Skeletal muscle satellite cell (primary cell): ENCODE measurements around the gene OSBPL9.

Source experiments
- H3K27me3 ChIP-seq: 2 replicates; pipeline ENCODE4 v1.7.0; 2013; ENCODE audit warnings: low read length; ENCODE audit not compliant: control insufficient read depth, insufficient read depth
- H3K36me3 ChIP-seq: 2 replicates; pipeline ENCODE4 v1.7.0; 2013; ENCODE audit warnings: mild to moderate bottlenecking, control low read depth, low read length; ENCODE audit not compliant: insufficient read depth
- H3K4me1 ChIP-seq: 2 replicates; pipeline ENCODE4 v1.7.0; 2013; ENCODE audit warnings: low read length; ENCODE audit not compliant: control insufficient read depth, insufficient read depth
- H3K4me2 ChIP-seq: 2 replicates; pipeline ENCODE4 v1.7.0; 2013; ENCODE audit warnings: mild to moderate bottlenecking, low read length
- H3K4me3 ChIP-seq: 2 replicates; pipeline ENCODE4 v1.7.0; 2013; ENCODE audit warnings: low read length
- H3K9ac ChIP-seq: 2 replicates; pipeline ENCODE4 v1.7.0; 2013; ENCODE audit warnings: mild to moderate bottlenecking, low read depth, low read length, moderate library complexity
- H3K9me3 ChIP-seq: replicated peaks from 2 replicates; pipeline ENCODE4 v1.7.0; 2013; ENCODE audit warnings: mild to moderate bottlenecking, control low read depth, low read length

OSBPL9 gene

DNA sequence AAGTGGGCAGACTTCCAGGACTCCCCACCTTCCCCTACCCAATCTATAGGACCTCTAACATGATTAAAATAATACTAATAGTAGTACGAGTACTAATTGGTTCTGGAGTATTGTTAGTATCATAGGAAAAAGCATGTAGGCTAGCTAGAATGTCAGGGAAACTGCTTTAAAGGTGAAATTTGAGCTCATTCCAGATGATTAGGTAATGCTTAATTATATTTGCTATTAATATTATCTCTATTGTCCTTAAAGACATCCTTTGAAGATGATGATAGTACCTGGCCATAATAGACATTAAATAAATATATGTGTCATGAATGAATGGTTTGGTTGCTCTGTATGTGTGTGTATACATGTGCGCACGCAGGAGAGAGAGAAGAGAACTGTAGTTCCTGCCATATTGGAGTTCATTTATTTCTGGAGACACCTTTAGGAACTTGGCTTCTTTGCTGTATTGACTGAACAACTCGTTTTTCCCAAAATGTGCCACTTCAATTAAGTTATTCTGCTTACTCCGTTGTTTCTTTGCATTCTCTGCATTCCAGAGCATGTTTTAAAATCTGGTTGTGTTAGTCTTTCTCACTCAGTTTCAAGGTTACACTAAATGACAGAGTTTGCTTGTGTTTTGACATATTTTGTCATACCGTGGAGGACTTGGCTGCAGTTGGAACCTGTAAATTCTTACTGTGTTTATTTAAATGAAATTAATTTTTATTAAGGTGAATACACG is 117.1 kb downstream of the OSBPL9 start:
- no peak overlapping the region for H3K4me2 ChIP-seq
- no peaks in the 10 kb centered on the region for H3K9me3 ChIP-seq
- peaks cover 33% of the 10 kb centered on the region for H3K4me1 ChIP-seq
- H3K9ac ChIP-seq, result no peak overlapping the region
- H3K27me3 ChIP-seq, result no peaks in the 10 kb centered on the region
- no peak overlapping the region for H3K4me3 ChIP-seq
- no peaks in the 10 kb centered on the region for H3K36me3 ChIP-seq

DNA sequence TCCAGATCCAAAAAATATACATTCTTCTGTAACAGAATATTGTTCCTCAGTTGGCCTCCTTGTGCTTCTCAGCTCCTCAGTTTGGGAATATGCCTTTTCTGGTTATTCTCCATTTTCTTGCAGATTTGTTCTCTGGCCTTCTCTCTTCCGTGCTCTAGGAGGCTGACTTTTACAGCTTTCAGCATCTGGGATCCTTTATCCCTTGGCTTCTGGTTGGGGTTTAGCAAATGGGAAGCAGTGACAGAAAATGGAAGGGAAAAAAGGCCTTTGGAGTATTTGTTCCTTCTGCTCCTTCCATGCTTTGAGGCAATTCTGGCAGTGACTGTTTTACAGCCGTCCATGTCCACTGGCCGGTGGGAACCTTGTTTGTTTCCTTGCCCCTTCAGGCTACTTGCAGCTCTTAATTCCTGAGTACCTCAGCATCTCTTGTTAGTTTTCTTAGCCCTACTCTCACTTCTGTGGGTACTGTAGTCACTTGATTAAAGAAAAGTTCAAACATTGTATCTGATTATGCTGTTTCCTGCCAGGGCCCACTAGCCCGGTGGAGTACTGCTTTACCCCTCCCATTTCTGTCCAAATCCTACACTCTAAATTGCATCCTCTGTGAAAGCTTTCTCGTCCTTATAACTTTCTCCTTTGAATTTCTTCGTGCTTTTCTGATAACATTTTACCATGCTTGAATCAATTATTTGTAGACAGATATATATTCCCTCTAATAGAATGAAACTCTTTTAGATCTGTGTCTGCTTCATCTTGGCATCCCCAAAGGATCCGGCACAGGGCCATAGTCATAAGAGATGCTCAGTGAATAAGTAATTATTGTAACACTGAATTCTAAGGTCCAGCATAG is 118.2 kb downstream of the OSBPL9 start:
- Histone ChIP-seq H3K9me3 (no peaks in the 10 kb centered on the region), H3K4me1 (peaks cover 30% of the 10 kb centered on the region), H3K4me3 (no peak overlapping the region), H3K27me3 (no peaks in the 10 kb centered on the region), H3K36me3 (no peaks in the 10 kb centered on the region), H3K4me2 (no peak overlapping the region), H3K9ac (no peak overlapping the region)

DNA sequence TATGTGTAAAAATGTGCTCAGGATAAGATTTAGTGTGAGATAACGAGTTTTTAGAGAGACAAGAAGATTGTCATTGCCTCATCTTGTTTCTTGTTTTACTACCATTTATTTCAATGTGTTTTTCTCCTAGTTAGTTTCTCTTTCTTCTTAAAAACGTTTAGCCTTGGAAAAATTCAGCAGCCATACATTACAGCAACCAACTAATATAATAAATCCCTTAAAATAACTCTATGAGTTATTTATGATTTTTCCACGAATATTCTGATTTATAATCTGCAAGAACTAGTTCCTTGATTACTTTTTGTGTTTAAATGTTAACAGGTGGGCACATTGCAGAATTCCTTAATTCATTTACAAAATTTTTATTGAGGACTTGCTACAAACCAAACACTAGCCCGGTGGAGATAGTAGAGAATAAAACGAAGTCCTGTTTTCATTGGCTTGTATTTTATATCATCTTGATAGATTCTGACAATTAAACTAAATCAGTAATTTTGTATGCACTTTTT is 118.9 kb downstream of the OSBPL9 start:
- peaks cover 25% of the 10 kb centered on the region for H3K4me1 ChIP-seq
- no peak overlapping the region for H3K4me2 ChIP-seq
- H3K9ac ChIP-seq, result no peak overlapping the region
- no peak overlapping the region for H3K4me3 ChIP-seq
- H3K27me3 ChIP-seq, result no peaks in the 10 kb centered on the region
- no peaks in the 10 kb centered on the region for H3K36me3 ChIP-seq
- H3K9me3 ChIP-seq, result no peaks in the 10 kb centered on the region

DNA sequence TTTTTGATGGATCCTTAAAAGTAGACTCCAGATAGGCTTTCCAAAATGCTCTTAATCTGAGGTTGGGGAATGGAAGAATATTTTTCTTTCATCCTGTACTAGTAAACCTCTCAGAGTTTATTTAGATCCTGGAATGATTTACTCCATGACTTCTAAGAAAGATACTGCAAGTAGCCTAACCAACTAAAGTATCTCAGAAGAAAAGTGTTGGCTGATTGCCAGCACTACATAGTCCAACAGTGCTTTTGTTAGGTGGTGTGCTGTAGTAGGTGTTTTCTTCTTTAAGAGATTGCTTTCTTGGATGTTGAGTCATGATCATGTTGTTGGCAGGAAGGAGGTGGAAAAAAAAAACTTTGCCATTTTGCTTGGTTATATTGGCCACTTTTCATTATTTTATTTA is 119.8 kb downstream of the OSBPL9 start:
- H3K4me2 ChIP-seq, result no peak overlapping the region
- H3K9me3 ChIP-seq, result no peaks in the 10 kb centered on the region
- H3K27me3 ChIP-seq, result no peaks in the 10 kb centered on the region
- no peaks in the 10 kb centered on the region for H3K36me3 ChIP-seq
- H3K4me1 ChIP-seq, result peaks cover 25% of the 10 kb centered on the region
- no peak overlapping the region for H3K4me3 ChIP-seq
- no peak overlapping the region for H3K9ac ChIP-seq

DNA sequence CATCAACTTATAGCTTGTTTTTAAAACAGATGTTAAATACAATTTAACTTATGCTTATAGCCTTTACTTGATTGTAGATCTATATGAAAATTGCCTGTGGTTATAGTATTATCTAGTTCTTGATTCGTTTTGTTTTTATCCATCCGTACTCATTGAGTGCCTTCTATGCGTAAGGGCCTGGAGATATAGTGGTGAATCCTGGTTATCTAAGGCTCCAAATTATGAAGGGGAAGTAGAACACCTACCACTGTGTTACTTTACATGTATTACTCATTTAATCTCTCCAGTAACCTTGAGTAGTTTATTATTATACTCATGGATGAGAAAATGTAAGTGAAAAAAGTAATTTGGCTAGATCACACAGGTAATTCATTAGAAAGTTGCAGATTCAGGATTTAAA is 121.8 kb downstream of the OSBPL9 start:
- H3K27me3 ChIP-seq, result no peaks in the 10 kb centered on the region
- no peak overlapping the region for H3K4me2 ChIP-seq
- H3K36me3 ChIP-seq, result no peaks in the 10 kb centered on the region
- no peaks in the 10 kb centered on the region for H3K9me3 ChIP-seq
- no peak overlapping the region for H3K4me3 ChIP-seq
- H3K4me1 ChIP-seq, result peaks cover 25% of the 10 kb centered on the region
- no peak overlapping the region for H3K9ac ChIP-seq

DNA sequence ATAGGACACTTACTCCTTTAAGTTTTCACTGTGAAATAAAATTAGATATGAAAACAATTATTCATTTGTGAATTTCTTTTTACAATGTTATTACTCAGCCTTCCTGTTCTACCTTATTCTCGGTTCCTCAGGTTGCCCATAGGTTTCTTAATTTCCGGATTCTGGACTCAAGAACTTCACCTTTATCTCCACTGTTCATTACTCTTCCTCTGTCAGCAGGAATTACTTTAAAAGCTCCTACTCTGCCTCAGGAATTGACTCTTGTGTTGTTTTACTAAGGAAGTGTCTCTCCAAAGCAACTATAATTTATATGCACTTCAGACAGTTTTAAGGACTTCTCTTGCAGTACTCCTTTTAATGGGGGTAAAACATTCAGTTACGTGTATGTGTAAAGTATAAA is 123.8 kb downstream of the OSBPL9 start:
- H3K9me3 ChIP-seq, result no peaks in the 10 kb centered on the region
- peaks cover 17% of the 10 kb centered on the region for H3K4me1 ChIP-seq
- no peak overlapping the region for H3K9ac ChIP-seq
- no peaks in the 10 kb centered on the region for H3K36me3 ChIP-seq
- H3K4me2 ChIP-seq, result no peak overlapping the region
- H3K4me3 ChIP-seq, result no peak overlapping the region
- H3K27me3 ChIP-seq, result no peaks in the 10 kb centered on the region

DNA sequence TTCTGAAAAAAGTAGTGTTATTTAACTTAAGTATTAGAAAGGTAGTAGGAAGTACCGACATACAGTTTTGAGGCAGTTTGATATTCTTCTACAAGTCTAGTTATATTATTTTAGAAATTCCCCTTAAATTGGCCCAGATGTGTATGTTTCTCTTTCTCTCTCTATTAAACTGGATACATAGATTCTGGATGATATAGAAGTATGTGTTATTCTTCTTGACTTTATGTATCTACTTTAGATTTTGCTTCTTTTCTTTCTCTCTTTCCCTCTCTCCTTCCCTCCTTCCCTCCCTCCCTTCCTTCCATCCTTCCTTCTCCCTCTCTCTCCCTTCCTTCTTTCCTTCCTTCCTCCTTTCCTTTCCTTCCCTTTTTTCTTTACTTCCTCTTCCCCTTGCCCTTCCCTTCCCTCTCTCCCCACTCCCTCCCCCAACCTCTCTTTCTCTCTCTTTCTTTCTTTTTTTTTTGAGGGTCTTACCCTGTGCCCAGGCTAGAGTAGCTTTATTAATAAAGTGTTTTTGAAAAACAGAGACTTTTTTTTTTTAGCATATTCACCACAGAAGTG is 124.3 kb downstream of the OSBPL9 start:
- peaks cover 17% of the 10 kb centered on the region for H3K4me1 ChIP-seq
- H3K4me3 ChIP-seq, result no peak overlapping the region
- H3K27me3 ChIP-seq, result no peaks in the 10 kb centered on the region
- H3K9me3 ChIP-seq, result no peaks in the 10 kb centered on the region
- H3K9ac ChIP-seq, result no peak overlapping the region
- H3K36me3 ChIP-seq, result no peaks in the 10 kb centered on the region
- no peak overlapping the region for H3K4me2 ChIP-seq

DNA sequence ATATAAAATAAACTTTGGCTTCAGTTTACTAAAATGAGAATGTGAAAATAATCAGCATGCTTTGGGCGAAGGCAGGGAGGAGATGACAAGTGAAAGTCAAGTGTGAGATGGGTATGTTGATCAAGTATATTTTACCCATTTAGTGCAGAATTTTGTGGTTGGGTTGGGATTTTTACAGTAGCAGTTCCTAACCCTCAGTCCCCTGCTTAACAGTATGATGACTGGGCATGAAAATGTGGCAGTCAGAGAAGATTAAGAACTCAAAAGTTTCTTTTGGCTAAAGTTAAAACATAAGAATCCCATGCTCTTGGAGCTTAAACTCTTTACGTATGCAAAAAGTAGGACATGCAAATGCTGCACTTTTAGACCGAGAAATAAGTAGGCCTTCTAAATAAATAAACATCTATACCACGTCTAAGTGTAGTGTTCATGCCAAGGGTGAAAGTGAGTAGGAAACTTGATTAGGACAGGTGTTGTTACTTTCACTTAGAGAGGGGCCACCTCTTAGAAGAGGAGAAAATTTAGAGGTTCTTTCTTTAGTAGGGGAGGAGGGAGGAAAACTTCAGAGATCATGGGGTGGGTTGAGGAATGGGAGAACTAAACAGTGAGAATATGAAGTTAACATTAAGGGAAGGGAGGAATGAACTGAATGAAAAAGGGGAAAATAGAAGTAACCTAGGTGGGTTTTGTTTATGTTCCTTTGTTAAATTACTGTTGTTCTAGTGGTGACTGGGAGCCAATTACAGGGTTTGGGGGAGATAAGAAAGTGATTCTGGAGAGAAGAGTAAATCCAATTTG is 127.8 kb downstream of the OSBPL9 start:
- Histone ChIP-seq H3K36me3 (no peaks in the 10 kb centered on the region), H3K4me1 (no peaks in the 10 kb centered on the region), H3K27me3 (no peaks in the 10 kb centered on the region), H3K9ac (no peak overlapping the region), H3K4me3 (no peak overlapping the region), H3K9me3 (no peaks in the 10 kb centered on the region), H3K4me2 (no peak overlapping the region)

DNA sequence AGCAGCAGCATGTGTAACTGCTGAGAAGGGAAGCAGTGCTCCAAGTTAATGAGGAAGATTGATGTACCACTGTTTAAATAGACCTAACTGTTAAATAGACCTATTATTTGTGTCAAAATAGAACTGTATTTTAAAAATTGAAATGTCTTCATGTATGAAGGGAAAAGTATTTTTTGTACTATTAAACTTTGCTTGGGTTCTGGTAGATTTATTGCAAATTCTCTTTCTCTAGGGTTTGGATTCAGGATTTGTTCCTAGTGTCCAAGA is 128.3 kb downstream of the OSBPL9 start:
- Histone ChIP-seq H3K9me3 (no peaks in the 10 kb centered on the region), H3K27me3 (no peaks in the 10 kb centered on the region), H3K4me2 (no peak overlapping the region), H3K4me3 (no peak overlapping the region), H3K4me1 (peaks cover 5% of the 10 kb centered on the region), H3K36me3 (no peaks in the 10 kb centered on the region), H3K9ac (no peak overlapping the region)

DNA sequence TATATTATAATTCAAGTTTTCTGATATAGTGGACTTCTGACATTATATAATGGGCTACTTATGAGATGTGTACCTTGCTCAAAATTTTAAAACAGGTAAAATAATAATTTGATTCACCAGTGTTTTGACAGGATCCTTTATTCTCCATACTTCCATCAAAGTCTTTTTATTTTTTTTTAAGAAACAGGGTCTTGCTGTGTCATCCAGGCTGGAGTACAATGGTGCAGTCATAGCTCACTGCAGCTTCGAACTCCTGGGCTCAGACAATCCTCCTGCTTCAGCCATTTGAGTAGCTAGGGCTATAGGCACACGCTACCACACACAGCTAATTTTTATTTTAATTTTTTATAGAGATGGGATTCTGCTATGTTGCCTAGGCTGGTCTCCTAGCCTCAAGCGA is 132.3 kb downstream of the OSBPL9 start:
- no peak overlapping the region for H3K4me3 ChIP-seq
- H3K4me2 ChIP-seq, result no peak overlapping the region
- no peak overlapping the region for H3K9ac ChIP-seq
- no peaks in the 10 kb centered on the region for H3K9me3 ChIP-seq
- peaks cover 17% of the 10 kb centered on the region for H3K4me1 ChIP-seq
- peaks cover 6% of the 10 kb centered on the region for H3K36me3 ChIP-seq
- H3K27me3 ChIP-seq, result no peaks in the 10 kb centered on the region

DNA sequence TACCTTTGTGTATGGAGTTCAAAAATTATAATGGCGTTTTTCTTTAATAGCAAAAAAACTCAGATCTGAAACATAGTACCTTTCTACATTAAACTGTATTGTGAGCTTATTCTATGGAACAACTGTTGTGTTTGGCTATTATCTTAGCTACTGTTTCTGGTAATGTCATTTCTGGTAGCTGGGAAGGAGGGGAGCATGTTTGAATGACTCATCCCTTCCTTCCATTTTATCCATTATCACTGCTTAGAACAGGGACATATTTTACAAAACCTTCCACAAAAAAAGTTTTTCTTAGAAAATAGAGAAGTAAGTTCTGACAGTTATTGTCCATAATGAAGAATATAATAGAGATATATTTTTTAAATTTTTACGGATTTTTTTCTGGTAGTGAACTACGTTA is 133.3 kb downstream of the OSBPL9 start:
- Histone ChIP-seq H3K36me3 (peaks cover 6% of the 10 kb centered on the region), H3K9me3 (no peaks in the 10 kb centered on the region), H3K4me3 (no peak overlapping the region), H3K27me3 (no peaks in the 10 kb centered on the region), H3K4me1 (peaks cover 17% of the 10 kb centered on the region), H3K4me2 (peak overlapping the region; percentile 20), H3K9ac (no peak overlapping the region)
